Measurements from ENCODE around the gene TP73.
A peak's percentile ranks its signal among the peaks of the same experiment; 100 is the strongest.

The TP73 gene

GRCh38 chr1:3654549-3655281 is 2.4 kb downstream of the TP73 start:
- DNase-seq = no peak

- no peak for DNase-seq
These were observed 4.3 kb downstream of the TP73 start for GRCh38 chr1:3656450-3657095.

GRCh38 chr1:3657096-3657475 is 4.8 kb downstream of the TP73 start:
- no peak for DNase-seq

GRCh38 chr1:3657578-3658230 is 5.4 kb downstream of the TP73 start:
- DNase-seq = no peak

GRCh38 chr1:3658231-3658615 is 5.9 kb downstream of the TP73 start:
- DNase-seq = no peak

GRCh38 chr1:3659093-3659492 is 6.8 kb downstream of the TP73 start:
- no peak for DNase-seq

GRCh38 chr1:3660704-3661103 is 8.4 kb downstream of the TP73 start:
- no peak for DNase-seq

GRCh38 chr1:3661631-3662030 is 9.3 kb downstream of the TP73 start:
- DNase-seq = no peak

- no peak for DNase-seq
These were observed 9.9 kb downstream of the TP73 start for GRCh38 chr1:3662080-3662671.

GRCh38 chr1:3663999-3664699 is 11.8 kb downstream of the TP73 start:
- DNase-seq = no peak

- no peak for DNase-seq
These were observed 12.5 kb downstream of the TP73 start for GRCh38 chr1:3664700-3665375.

GRCh38 chr1:3668148-3668547 is 15.8 kb downstream of the TP73 start:
- DNase-seq = peak; percentile 63

GRCh38 chr1:3668585-3669300 is 16.4 kb downstream of the TP73 start:
- DNase-seq = peak; percentile 98

- DNase-seq = peak; percentile 26
These were observed 17.1 kb downstream of the TP73 start for GRCh38 chr1:3669421-3669821.

- DNase-seq = no peak
These were observed 17.7 kb downstream of the TP73 start for GRCh38 chr1:3669971-3670431.

- DNase-seq = no peak
These were observed 18.5 kb downstream of the TP73 start for GRCh38 chr1:3670823-3671265.

GRCh38 chr1:3671371-3672180 is 19.3 kb downstream of the TP73 start:
- DNase-seq = no peak

- DNase-seq = no peak
These were observed 20.1 kb downstream of the TP73 start for GRCh38 chr1:3672231-3672970.

GRCh38 chr1:3672971-3673361 is 20.6 kb downstream of the TP73 start:
- no peak for DNase-seq

All from DMS53 (cell line).